ENCODE results near the gene VOPP1.
"Not testable (repeated sequence)": the region's sequence is repeated elsewhere in the genome, so short reads cannot be mapped to it uniquely, and the experiment has no call there.

VOPP1 gene

GRCh38 chr7:55572378-55573233 is at the start of gene VOPP1:
VOPP1 (minus strand) TSS chr7:55572502; CDS start chr7:55572324, 178 bp downstream.
- DNase-seq (ENCODE audit: low spot score) = peak; percentile 73

GRCh38 chr7:55618913-55619312 is 46.6 kb upstream of the VOPP1 start:
- no peak for DNase-seq (ENCODE audit: low spot score)

DNA sequence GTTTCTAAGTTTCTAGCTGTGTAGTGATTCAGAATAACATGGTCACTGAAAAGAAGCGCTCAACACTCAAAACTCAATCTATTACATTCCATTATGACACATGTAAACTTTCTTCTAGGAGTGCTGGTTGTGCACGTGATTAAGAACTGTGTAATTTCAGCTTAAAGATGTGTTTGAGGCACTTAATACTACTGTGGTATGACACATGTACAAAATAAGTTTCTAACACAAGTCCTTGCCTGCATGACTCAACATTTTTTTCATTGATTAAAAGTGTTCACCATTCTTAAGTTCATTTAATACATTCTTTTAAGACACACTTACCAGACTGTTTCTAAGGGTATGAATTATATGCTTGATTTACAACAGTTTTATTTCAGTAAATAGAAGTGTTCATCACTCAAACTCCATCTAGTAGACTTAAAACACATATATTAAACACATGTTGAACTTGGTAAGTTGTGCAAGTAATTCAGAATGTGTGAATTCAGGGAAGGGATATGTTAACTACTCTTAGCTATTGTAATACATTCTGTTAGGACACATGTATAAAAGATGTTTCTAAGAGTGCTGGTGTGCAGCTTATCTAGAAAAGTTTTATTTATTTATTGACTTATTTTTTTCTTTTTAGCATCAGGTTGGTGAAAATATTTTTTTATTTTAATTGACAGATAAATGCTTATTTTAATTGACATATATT is 42.2 kb upstream of the VOPP1 start:
- DNase-seq (ENCODE audit: low spot score) = not testable (repeated sequence)

- not testable (repeated sequence) for DNase-seq (ENCODE audit: low spot score)
Measured at GRCh38 chr7:55609726-55610125, 37.4 kb upstream of the VOPP1 start.

DNA sequence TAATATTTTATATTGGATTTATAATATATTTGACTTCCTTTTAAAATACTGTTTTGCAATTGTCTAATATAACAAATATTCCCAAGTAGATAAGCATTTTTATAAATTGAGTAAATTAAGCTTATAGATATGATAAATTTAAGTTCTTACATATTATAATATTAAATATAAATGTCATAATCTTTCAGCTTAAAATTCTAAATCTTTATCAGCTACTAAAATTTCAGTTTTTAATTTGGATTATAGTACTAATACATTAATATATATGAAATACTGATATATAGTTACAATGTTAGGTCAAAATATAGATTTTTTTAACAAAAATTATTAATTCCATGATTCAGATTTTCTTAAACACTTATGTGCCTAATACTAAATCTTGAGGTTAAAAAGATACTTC is 33.4 kb upstream of the VOPP1 start:
- DNase-seq (ENCODE audit: low spot score) = not testable (repeated sequence)

DNA sequence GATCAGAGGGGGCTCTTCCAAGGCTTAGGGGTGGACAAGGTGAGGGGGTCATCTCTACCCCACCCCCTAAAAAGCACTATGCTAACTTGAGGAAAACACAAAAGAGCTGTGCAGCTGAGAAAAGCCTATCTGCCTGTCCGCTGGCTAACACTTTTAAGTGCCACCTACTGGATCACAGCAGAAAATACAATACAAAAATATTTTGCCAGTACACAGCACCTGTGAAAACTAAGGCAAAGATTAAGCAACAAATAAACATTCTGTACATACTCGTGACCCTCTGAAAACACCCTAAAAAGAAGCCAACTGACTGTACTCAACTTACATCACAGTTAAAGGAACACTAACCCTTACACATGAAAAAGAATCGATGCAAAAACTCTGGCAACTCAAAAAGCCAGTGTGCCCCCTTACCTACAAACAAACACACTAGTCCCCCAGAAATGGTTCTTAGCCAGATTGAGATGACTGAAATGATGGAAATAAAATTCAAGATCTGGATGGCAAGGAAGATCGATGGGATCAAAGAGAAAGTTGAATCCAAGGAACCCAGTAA is 25.7 kb upstream of the VOPP1 start:
- DNase-seq (ENCODE audit: low spot score) = peak; percentile 37

GRCh38 chr7:55597214-55597739 is 25.0 kb upstream of the VOPP1 start:
- not testable (repeated sequence) for DNase-seq (ENCODE audit: low spot score)

DNA sequence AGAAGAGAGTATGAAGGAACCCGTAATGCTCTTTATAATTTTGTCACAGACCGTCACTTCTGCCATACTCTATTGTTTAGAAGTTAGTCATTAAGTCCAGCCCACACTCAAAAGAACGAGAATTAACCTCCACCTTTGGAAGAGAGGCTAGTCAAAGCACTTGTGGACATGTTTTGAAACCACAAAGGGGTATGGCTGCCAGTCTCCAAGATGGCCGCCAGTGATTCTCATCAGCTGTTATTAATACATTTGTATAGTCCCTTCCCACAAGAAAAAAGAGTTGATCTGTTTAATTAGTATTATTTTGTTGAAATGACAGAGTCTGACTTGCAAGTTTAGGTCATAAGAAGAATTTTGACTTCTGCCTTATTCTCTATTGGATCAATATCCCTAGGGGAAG is 23.2 kb upstream of the VOPP1 start:
- DNase-seq (ENCODE audit: low spot score) = no peak

- no peak for DNase-seq (ENCODE audit: low spot score)
Measured at GRCh38 chr7:55594870-55595269, 22.6 kb upstream of the VOPP1 start.

- DNase-seq (ENCODE audit: low spot score) = no peak
Measured at GRCh38 chr7:55594414-55594813, 22.1 kb upstream of the VOPP1 start.

GRCh38 chr7:55593515-55594318 is 21.4 kb upstream of the VOPP1 start:
- peak; percentile 68 for DNase-seq (ENCODE audit: low spot score)

DNA sequence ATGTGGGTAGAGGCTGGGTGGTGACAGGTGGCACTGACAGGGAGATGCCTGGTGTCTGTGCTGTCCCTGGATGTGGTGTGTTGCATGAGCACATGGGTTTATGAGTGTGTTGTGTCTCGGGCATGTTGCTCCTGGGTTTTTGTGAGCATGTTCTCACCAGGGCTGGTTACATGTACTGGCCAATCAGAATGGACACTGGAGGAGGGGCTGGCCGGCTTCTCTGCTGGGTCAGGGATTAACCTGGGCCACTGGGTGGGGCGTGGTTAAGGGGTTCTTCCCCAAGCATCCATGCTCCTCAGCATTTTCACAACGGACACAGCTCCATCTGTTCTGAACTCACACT is 20.8 kb upstream of the VOPP1 start:
- no peak for DNase-seq (ENCODE audit: low spot score)

- no peak for DNase-seq (ENCODE audit: low spot score)
Measured at GRCh38 chr7:55592492-55592891, 20.2 kb upstream of the VOPP1 start.

- DNase-seq (ENCODE audit: low spot score) = no peak
Measured at GRCh38 chr7:55591282-55591931, 19.1 kb upstream of the VOPP1 start.

DNA sequence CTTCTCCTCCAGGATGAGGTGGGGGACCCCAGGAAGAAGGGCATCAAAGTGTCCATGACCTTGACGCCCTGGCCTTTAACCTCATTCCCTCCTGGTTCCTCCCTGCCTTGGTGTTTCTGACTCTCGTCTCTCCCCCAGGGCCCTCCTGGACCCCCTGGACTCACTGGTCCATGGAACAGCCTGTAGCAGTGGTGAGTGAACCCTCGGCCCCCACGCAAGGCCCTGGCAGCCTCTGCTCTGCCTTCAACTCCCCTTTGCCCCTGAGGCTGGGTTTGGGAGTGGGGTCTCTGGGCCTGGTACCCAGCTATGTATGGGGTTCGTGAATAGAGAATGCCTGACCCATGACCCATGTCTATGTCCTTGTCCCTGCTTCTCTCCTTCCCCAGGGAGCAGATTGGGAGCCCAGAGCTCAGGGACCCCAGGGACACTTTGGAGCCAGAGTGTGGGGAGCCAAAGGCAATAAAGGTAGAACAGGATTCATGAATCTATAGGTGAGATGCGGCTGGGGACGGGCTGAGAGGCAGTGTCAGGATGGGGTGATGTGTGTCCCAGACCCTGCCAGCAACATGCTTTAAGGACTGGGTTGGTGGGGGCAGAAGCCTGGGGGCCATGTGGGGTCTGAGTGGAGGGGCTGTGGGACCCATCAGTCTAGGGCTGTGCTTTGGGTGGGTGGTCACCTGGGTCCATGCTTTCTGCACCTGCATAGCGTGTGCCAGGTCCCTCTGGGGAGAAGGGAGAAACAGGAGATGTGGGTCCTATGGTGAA is 18.4 kb upstream of the VOPP1 start:
- DNase-seq (ENCODE audit: low spot score) = no peak

GRCh38 chr7:55589905-55590304 is 17.6 kb upstream of the VOPP1 start:
- no peak for DNase-seq (ENCODE audit: low spot score)

GRCh38 chr7:55588976-55589604 is 16.8 kb upstream of the VOPP1 start:
- DNase-seq (ENCODE audit: low spot score) = no peak

DNA sequence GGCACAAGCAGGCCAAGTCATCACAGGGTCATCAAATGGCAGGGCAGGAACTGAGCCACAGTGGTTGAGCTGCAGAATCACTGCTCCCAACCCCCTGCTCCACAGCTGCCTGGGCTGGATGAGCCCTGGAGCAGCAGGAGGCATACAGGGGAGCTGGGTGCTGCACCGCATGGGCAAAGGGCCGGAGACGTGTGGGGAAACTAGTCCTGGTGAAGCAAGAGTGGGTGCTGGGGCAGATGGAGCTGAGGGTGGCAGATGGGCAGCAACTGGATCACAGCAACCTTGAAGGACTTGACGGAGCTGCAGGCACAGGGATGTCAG is 16.0 kb upstream of the VOPP1 start:
- DNase-seq (ENCODE audit: low spot score) = no peak

GRCh38 chr7:55587687-55588378 is 15.5 kb upstream of the VOPP1 start:
- no peak for DNase-seq (ENCODE audit: low spot score)

- DNase-seq (ENCODE audit: low spot score) = not testable (repeated sequence)
Measured at GRCh38 chr7:55582656-55583055, 10.4 kb upstream of the VOPP1 start.

Data from RKO (cell line).